ENCODE results near the gene RSBN1.
"Not testable (repeated sequence)": the region's sequence is repeated elsewhere in the genome, so short reads cannot be mapped to it uniquely, and the experiment has no call there.

RSBN1 gene
- 91.1 to 109 reads per million in 2 donors for total RNA-seq

GRCh38 chr1:113811888-113812660 lies at the start of gene RSBN1:
Gene RSBN1 (minus strand): TSS chr1:113812476. CDS start chr1:113812412, 64 bp downstream.
- DNase-seq: peak; percentile 96

- no peak for DNase-seq
Measured at GRCh38 chr1:113861641-113862040, 49.4 kb upstream of the RSBN1 start.

- DNase-seq: no peak
Measured at GRCh38 chr1:113860891-113861290, 48.6 kb upstream of the RSBN1 start.

GRCh38 chr1:113859478-113860175 lies 47.4 kb upstream of the RSBN1 start:
- no peak for DNase-seq

- no peak for DNase-seq
Measured at GRCh38 chr1:113858982-113859381, 46.7 kb upstream of the RSBN1 start.

GRCh38 chr1:113858418-113858817 lies 46.1 kb upstream of the RSBN1 start:
- no peak for DNase-seq

GRCh38 chr1:113857776-113858175 lies 45.5 kb upstream of the RSBN1 start:
- no peak for DNase-seq

- no peak for DNase-seq
Measured at GRCh38 chr1:113856401-113856790, 44.1 kb upstream of the RSBN1 start.

GRCh38 chr1:113855630-113856400 lies 43.5 kb upstream of the RSBN1 start:
- no peak for DNase-seq

- DNase-seq: no peak
Measured at GRCh38 chr1:113854234-113854633, 42.0 kb upstream of the RSBN1 start.

GRCh38 chr1:113852694-113853093 lies 40.4 kb upstream of the RSBN1 start:
- not testable (repeated sequence) for DNase-seq

- no peak for DNase-seq
Measured at GRCh38 chr1:113850127-113850796, 38.0 kb upstream of the RSBN1 start.

- DNase-seq: no peak
Measured at GRCh38 chr1:113849072-113849471, 36.8 kb upstream of the RSBN1 start.

- DNase-seq: no peak
Measured at GRCh38 chr1:113846391-113847035, 34.2 kb upstream of the RSBN1 start.

- no peak for DNase-seq
Measured at GRCh38 chr1:113836534-113836933, 24.3 kb upstream of the RSBN1 start.

GRCh38 chr1:113835686-113836290 lies 23.5 kb upstream of the RSBN1 start:
- DNase-seq: no peak

- no peak for DNase-seq
Measured at GRCh38 chr1:113834716-113835115, 22.4 kb upstream of the RSBN1 start.

- no peak for DNase-seq
Measured at GRCh38 chr1:113830039-113830438, 17.8 kb upstream of the RSBN1 start.

GRCh38 chr1:113821916-113822315 lies 9.6 kb upstream of the RSBN1 start:
- DNase-seq: no peak

GRCh38 chr1:113818578-113818977 lies 6.3 kb upstream of the RSBN1 start:
- no peak for DNase-seq

- DNase-seq: no peak
Measured at GRCh38 chr1:113813218-113813617, 942 bp upstream of the RSBN1 start.

GRCh38 chr1:113812661-113813135 lies 422 bp upstream of the RSBN1 start:
- DNase-seq: no peak
